OCI-LY7 (cell line): ENCODE results near the gene ACTRT2. TPM values are rescaled to one million over a fixed set of nuclear protein-coding genes. Genes with fewer than 3 reads are reported as not detected.

Experiments
- Bru-seq: library from RNA; stranded (reverse); fragments of 400-500 nt; gene quantifications from one replicate; lab custom pipeline; 2021; lab: Mats Ljungman, UMichigan
- BruChase-seq, 2 experiments: library from RNA; stranded (reverse); fragments of 400-500 nt; gene quantifications; one replicate each; lab custom pipeline; 2021; lab: Mats Ljungman, UMichigan
- BruUV-seq: library from RNA; stranded (reverse); fragments of 400-500 nt; replicated peaks from 2 replicates; lab custom pipeline; 2021; lab: Mats Ljungman, UMichigan
- CTCF ChIA-PET: fragments of 300-600 bp; sonication (Branson Sonifier 250); formaldehyde crosslinking; loops from one replicate; lab custom pipeline; 2022; ENCODE audit warnings: antibody characterized with exemption; ENCODE audit not compliant: unreplicated experiment; lab: Charles Lee
- POLR2A ChIA-PET: fragments of 300-600 bp; sonication (Branson Sonifier 250); formaldehyde crosslinking; loops from one replicate; lab custom pipeline; 2022; ENCODE audit warnings: antibody characterized with exemption; lab: Charles Lee
- DNase-seq: peaks from one replicate; pipeline ENCODE4 v3.0.0-alpha.2; 2015; ENCODE audit warnings: low spot score
- H2AFZ ChIP-seq: fragments of 200-600 bp; sonication (generic), shearing (Covaris generic); 2 replicates; pipeline ENCODE4 v1.6.1; 2014; ENCODE audit warnings: mild to moderate bottlenecking, antibody characterized with exemption, low read length, moderate library complexity
- H3K27ac ChIP-seq: fragments of 200-600 bp; sonication (generic); 2 replicates; pipeline ENCODE4 v1.5.1; 2014; ENCODE audit warnings: mixed run types, low read depth, mild to moderate bottlenecking, moderate library complexity, low read length, inconsistent platforms; ENCODE audit not compliant: poor library complexity, severe bottlenecking
- H3K36me3 ChIP-seq: fragments of 200-600 bp; sonication (generic); 2 replicates; pipeline ENCODE4 v1.6.1; 2014; ENCODE audit warnings: mild to moderate bottlenecking, antibody characterized with exemption, low read length, moderate library complexity, mixed read lengths; ENCODE audit not compliant: insufficient read depth
- H3K4me1 ChIP-seq: fragments of 200-600 bp; sonication (generic); 2 replicates; pipeline ENCODE4 v1.5.1; 2014; ENCODE audit warnings: mild to moderate bottlenecking, low read length; ENCODE audit not compliant: insufficient read depth, poor library complexity, severe bottlenecking
- H3K4me2 ChIP-seq: fragments of 200-600 bp; sonication (generic); 2 replicates; pipeline ENCODE4 v1.6.1; 2014; ENCODE audit warnings: mild to moderate bottlenecking, low read length
- H3K4me3 ChIP-seq: fragments of 200-600 bp; sonication (generic); 2 replicates; pipeline ENCODE4 v1.5.1; 2014; ENCODE audit warnings: mild to moderate bottlenecking, low read depth, low read length; ENCODE audit not compliant: poor library complexity, severe bottlenecking
- H3K79me2 ChIP-seq: fragments of 200-600 bp; sonication (generic); 2 replicates; pipeline ENCODE4 v1.6.1; 2016; ENCODE audit warnings: low read depth, mild to moderate bottlenecking, low read length, moderate library complexity, mixed read lengths; ENCODE audit not compliant: insufficient read depth
- H3K9me2 ChIP-seq: fragments of 200-600 bp; sonication (generic); 2 replicates; pipeline ENCODE4 v1.6.1; 2016; ENCODE audit warnings: mild to moderate bottlenecking, low read length, mixed read lengths; ENCODE audit not compliant: insufficient read depth
- H3K9me3 ChIP-seq: fragments of 200-600 bp; sonication (generic); 2 replicates; pipeline ENCODE4 v1.6.1; 2014; ENCODE audit warnings: mild to moderate bottlenecking, mixed run types, low read length, mixed read lengths
- H4K20me1 ChIP-seq: fragments of 200-600 bp; sonication (generic); 2 replicates; pipeline ENCODE4 v1.6.1; 2014; ENCODE audit warnings: mild to moderate bottlenecking, antibody characterized with exemption, low read length, moderate library complexity, mixed read lengths; ENCODE audit not compliant: insufficient read depth
- CTCF ChIP-seq: fragments of 200-600 bp; sonication (generic); conservative IDR thresholded peaks from 2 replicates; pipeline ENCODE4 v1.5.1; 2014; ENCODE audit warnings: mild to moderate bottlenecking, antibody characterized with exemption, low read length, moderate library complexity, mixed read lengths
- EZH2phosphoT487 ChIP-seq: fragments of 200-600 bp; sonication (generic); IDR thresholded peaks from 2 replicates; pipeline ENCODE4 v1.6.1; 2018; ENCODE audit warnings: low read depth, borderline replicate concordance, mild to moderate bottlenecking, mixed run types, antibody characterized with exemption, low read length, moderate library complexity, mixed read lengths
- intact Hi-C: fragments of 100-400 bp; cut with micrococcal nuclease; formaldehyde crosslinking; loops from one replicate; pipeline ENCODE4 v1.10.0; 2022; ENCODE audit not compliant: unreplicated experiment
- long read RNA-seq: library from polyadenylated mRNA; stranded (forward); transcript quantifications from one replicate; pipeline ENCODE4 v2.0.0, GENCODE V29; 2022
- total RNA-seq, 2 experiments: library from RNA; depleted of rRNA in 1 of 2; stranded (reverse); fragments of >200 nt in 1 of 2; shearing (Covaris generic) in 1 of 2; gene quantifications; 2 replicates each; pipeline ENCODE4 v1.2.3, GENCODE V29; 2014 to 2022

The ACTRT2 gene
- total RNA-seq (2014; rRNA removed; shearing (Covaris generic)) = not detected in 2 replicates
- total RNA-seq (2022) = not detected in 2 replicates
- not detected for Bru-seq, nascent RNA
- BruChase-seq, experiment 1, labeled RNA remaining after a 6-hour chase = not detected
- not detected for BruChase-seq, experiment 2, labeled RNA remaining after a 2-hour chase
- long read RNA-seq = 0 reads

GRCh38 chr1:3021233-3021671 is at the start of gene ACTRT2:
ACTRT2 (plus strand) TSS chr1:3021467; CDS start chr1:3021687, 220 bp downstream.
- intact Hi-C loops = no loop called here
- Histone ChIP-seq H3K79me2 (no peaks in the 10 kb centered on the region), H3K4me2 (no peak within 1 kb of the TSS), H3K4me1 (no peaks in the 10 kb centered on the region), H2AFZ (no peak within 1 kb of the TSS), H3K27ac (no peak within 1 kb of the TSS), H4K20me1 (no peaks in the 10 kb centered on the region), H3K9me3 (no peaks in the 10 kb centered on the region), H3K36me3 (no peaks in the 10 kb centered on the region), H3K4me3 (no peak within 1 kb of the TSS), H3K9me2 (no peaks in the 10 kb centered on the region)
- TF ChIP-seq EZH2phosphoT487 = no peak
- TF ChIP-seq CTCF = no peak
- POLR2A ChIA-PET = no interaction called here
- CTCF ChIA-PET = no interaction called here
- no peak for DNase-seq
- no TSS peak for BruUV-seq

- H3K9me3 ChIP-seq = no peaks in the 10 kb centered on the region
- H2AFZ ChIP-seq = no peak overlapping the region
- no peak overlapping the region for H3K27ac ChIP-seq
- H3K36me3 ChIP-seq = no peaks in the 10 kb centered on the region
- CTCF ChIA-PET = no interaction called here
- H3K4me3 ChIP-seq = no peak overlapping the region
- POLR2A ChIA-PET = no interaction called here
- no peaks in the 10 kb centered on the region for H4K20me1 ChIP-seq
- H3K4me2 ChIP-seq = no peak overlapping the region
- intact Hi-C loops = no loop called here
- no peaks in the 10 kb centered on the region for H3K4me1 ChIP-seq
- BruUV-seq = no TSS peak
- no peaks in the 10 kb centered on the region for H3K79me2 ChIP-seq
- TF ChIP-seq CTCF (no peak), EZH2phosphoT487 (no peak)
- no peaks in the 10 kb centered on the region for H3K9me2 ChIP-seq
- no peak for DNase-seq
Measured at GRCh38 chr1:2971609-2972008, 49.7 kb upstream of the ACTRT2 start.

GRCh38 chr1:2972011-2972878 is 49.0 kb upstream of the ACTRT2 start:
- intact Hi-C loops = no loop called here

More at GRCh38 chr1:2972011-2972878, 49.0 kb upstream of the ACTRT2 start:
- Histone ChIP-seq H3K36me3 (no peaks in the 10 kb centered on the region), H3K9me3 (no peaks in the 10 kb centered on the region), H3K27ac (no peak overlapping the region), H3K9me2 (no peaks in the 10 kb centered on the region), H3K79me2 (no peaks in the 10 kb centered on the region), H3K4me3 (no peak overlapping the region), H2AFZ (no peak overlapping the region), H4K20me1 (no peaks in the 10 kb centered on the region), H3K4me2 (no peak overlapping the region), H3K4me1 (no peaks in the 10 kb centered on the region)
- ChIA-PET CTCF (no interaction called here), POLR2A (no interaction called here)
- no peak for TF ChIP-seq CTCF
- no peak for TF ChIP-seq EZH2phosphoT487
- BruUV-seq = no TSS peak
- DNase-seq = no peak
